HPDE6-E6E7 (cell line): Measurements from ENCODE around the gene TMEM14C.
"Not testable (repeated sequence)": the region's sequence is repeated elsewhere in the genome, so short reads cannot be mapped to it uniquely, and the experiment has no call there.

Experiments
- DNase-seq: peaks from one replicate; pipeline ENCODE4 v3.0.0; 2011; ENCODE audit warnings: missing footprints; ENCODE audit errors: extremely low spot score

The TMEM14C gene

GRCh38 chr6:10720960-10721849, 1.7 kb upstream of the TMEM14C start:
- DNase-seq: not testable (repeated sequence)

- DNase-seq: no peak
Measured at GRCh38 chr6:10721850-10722569, 860 bp upstream of the TMEM14C start.

GRCh38 chr6:10722570-10722819, 375 bp upstream of the TMEM14C start:
- DNase-seq: no peak

GRCh38 chr6:10723567-10723881, 654 bp downstream of the TMEM14C start:
- DNase-seq: no peak

GRCh38 chr6:10725044-10725443, 2.2 kb downstream of the TMEM14C start:
- no peak for DNase-seq

GRCh38 chr6:10725716-10726115, 2.8 kb downstream of the TMEM14C start:
- DNase-seq: no peak

GRCh38 chr6:10730254-10730653, 7.4 kb downstream of the TMEM14C start:
- no peak for DNase-seq

- DNase-seq: no peak
Measured at GRCh38 chr6:10733151-10733715, 10.4 kb downstream of the TMEM14C start.

GRCh38 chr6:10733863-10734262, 11.0 kb downstream of the TMEM14C start:
- no peak for DNase-seq

GRCh38 chr6:10736731-10737130, 13.9 kb downstream of the TMEM14C start:
- DNase-seq: no peak

GRCh38 chr6:10740061-10740460, 17.2 kb downstream of the TMEM14C start:
- no peak for DNase-seq

- DNase-seq: not testable (repeated sequence)
Measured at GRCh38 chr6:10741643-10742042, 18.8 kb downstream of the TMEM14C start.

GRCh38 chr6:10742251-10742650, 19.4 kb downstream of the TMEM14C start:
- no peak for DNase-seq

GRCh38 chr6:10743515-10743914, 20.6 kb downstream of the TMEM14C start:
- no peak for DNase-seq

- no peak for DNase-seq
Measured at GRCh38 chr6:10745116-10745515, 22.2 kb downstream of the TMEM14C start.

GRCh38 chr6:10746915-10747250, 24.0 kb downstream of the TMEM14C start:
- no peak for DNase-seq

GRCh38 chr6:10747251-10747972, 24.5 kb downstream of the TMEM14C start, which contains the start of gene TMEM14B:
Gene TMEM14B (plus strand): TSS chr6:10747805. CDS start chr6:10749246, 1,441 bp downstream.
- peak; percentile 94 for DNase-seq

- no peak for DNase-seq
Measured at GRCh38 chr6:10749734-10750133, 26.9 kb downstream of the TMEM14C start.

- not testable (repeated sequence) for DNase-seq
Measured at GRCh38 chr6:10750568-10750967, 27.7 kb downstream of the TMEM14C start.

- not testable (repeated sequence) for DNase-seq
Measured at GRCh38 chr6:10751757-10752156, 28.9 kb downstream of the TMEM14C start.

- no peak for DNase-seq
Measured at GRCh38 chr6:10756085-10756484, 33.2 kb downstream of the TMEM14C start.

- DNase-seq: peak; percentile 46
Measured at GRCh38 chr6:10759312-10759839, 36.5 kb downstream of the TMEM14C start.
